PC-3 (cell line): Measurements from ENCODE around the gene DNTT. TPM values are rescaled to one million over a fixed set of nuclear protein-coding genes. Genes with fewer than 3 reads are reported as not detected.

Source experiments
- total RNA-seq: library from RNA; depleted of rRNA; stranded (reverse); fragments of >200 nt; gene quantifications from 2 replicates; pipeline ENCODE4 v1.2.3, GENCODE V29; 2014; rRNA removed

DNTT gene
- total RNA-seq, 1 experiment from 2014 or later, result not detected

Other genes starting within 250 kb of the DNTT start
- 0.69 TPM in 2 replicates for gene ZNF518A, start 174.1 kb upstream of the DNTT start, total RNA-seq
- not detected in 2 replicates for gene BLNK, start 32.9 kb upstream of the DNTT start, total RNA-seq
- not detected in 2 replicates for gene OPALIN, start 54.6 kb downstream of the DNTT start, total RNA-seq
- 0.18 TPM in 1 of 2 replicates, not detected in the other for gene TLL2, start 209.5 kb downstream of the DNTT start, total RNA-seq